BJ (cell line): ENCODE measurements around the gene P2RY14. TPM values are rescaled to one million over a fixed set of nuclear protein-coding genes. Genes with fewer than 3 reads are reported as not detected.

Experiments used
- CTCF ChIA-PET: fragments of 350-600 bp; formaldehyde crosslinking; extraction: SDS; loops from one replicate; lab custom pipeline; 2021; ENCODE audit warnings: antibody characterized with exemption, inconsistent platforms; lab: Yijun Ruan, JAX
- POLR2A ChIA-PET: fragments of 300-600 bp; sonication (Branson Sonifier 250); formaldehyde crosslinking; extraction: SDS; loops from one replicate; lab custom pipeline; 2021; ENCODE audit warnings: antibody characterized with exemption; lab: Charles Lee
- DNase-seq: peaks from one replicate; pipeline ENCODE4 v3.0.0-alpha.2; 2011; ENCODE audit warnings: low read depth
- H3K27me3 ChIP-seq: 2 replicates; pipeline ENCODE4 v1.6.0; 2011; ENCODE audit warnings: low read length; ENCODE audit not compliant: control insufficient read depth, insufficient read depth
- H3K36me3 ChIP-seq: 2 replicates; pipeline ENCODE4 v1.5.1; 2011; ENCODE audit warnings: low read length; ENCODE audit not compliant: control insufficient read depth, insufficient read depth
- H3K4me3 ChIP-seq: 2 replicates; pipeline ENCODE4 v1.5.1; 2011; ENCODE audit warnings: low read depth, mild to moderate bottlenecking, control low read depth, low read length
- CTCF ChIP-seq: IDR thresholded peaks from 2 replicates; pipeline ENCODE4 v1.5.1; 2011; ENCODE audit warnings: low read depth, mild to moderate bottlenecking, control low read depth, inconsistent platforms, low read length, moderate library complexity; ENCODE audit not compliant: insufficient read depth
- polyA plus RNA-seq: library from polyadenylated mRNA; depleted of rRNA; stranded (reverse); fragments of >200 nt; gene quantifications from 2 replicates; pipeline ENCODE4 v1.2.3, GENCODE V29; 2011

The P2RY14 gene
- polyA plus RNA-seq, 1 experiment = not detected

- H3K4me3 ChIP-seq = no peak overlapping the region
- no peaks in the 10 kb centered on the region for H3K36me3 ChIP-seq
- no peaks in the 10 kb centered on the region for H3K27me3 ChIP-seq
- no peak for DNase-seq
- CTCF ChIA-PET = interaction anchor here (0.6 to 2.2 kb wide), 3 partner anchors 11 to 1621 kb away, joined by 3 to 6 read pairs (median 5); no protein-coding TSS in a partner anchor
- POLR2A ChIA-PET = no interaction called here
- TF ChIP-seq CTCF = no peak
Observed at GRCh38 chr3:151267066-151267465, 11.3 kb downstream of the P2RY14 start.

DNA sequence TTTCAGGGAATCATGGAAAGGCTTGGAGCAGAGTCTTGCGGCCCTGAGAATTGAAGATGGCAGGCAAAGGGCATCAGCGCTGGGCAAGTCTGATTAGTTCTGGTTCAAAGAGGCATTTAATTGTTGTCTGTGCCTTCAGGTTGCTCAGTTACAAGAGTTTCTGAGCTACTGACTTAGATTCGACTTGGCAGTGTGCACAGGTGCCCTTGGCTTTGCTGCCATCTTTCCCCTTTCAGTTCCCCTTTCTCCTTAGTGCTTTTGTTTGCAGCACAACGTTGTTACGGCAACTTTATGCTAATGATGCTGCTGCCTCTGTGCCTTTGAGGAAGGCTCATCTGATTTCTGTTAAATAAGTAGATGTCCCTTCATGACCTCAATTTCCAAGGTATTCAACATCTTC, 12.5 kb downstream of the P2RY14 start:
- no peak for TF ChIP-seq CTCF
- Histone ChIP-seq H3K36me3 (no peaks in the 10 kb centered on the region), H3K27me3 (no peaks in the 10 kb centered on the region), H3K4me3 (no peak overlapping the region)
- DNase-seq = no peak
- ChIA-PET POLR2A (no interaction called here), CTCF (no interaction called here)

- H3K4me3 ChIP-seq = no peak overlapping the region
- ChIA-PET POLR2A (no interaction called here), CTCF (interaction anchor here (2.0 kb wide), 1 partner anchor 17 kb away, joined by 10 read pairs; no protein-coding TSS in a partner anchor)
- H3K36me3 ChIP-seq = no peaks in the 10 kb centered on the region
- no peaks in the 10 kb centered on the region for H3K27me3 ChIP-seq
- TF ChIP-seq CTCF = no peak
- no peak for DNase-seq
Observed at GRCh38 chr3:151265166-151265565, 13.2 kb downstream of the P2RY14 start.

DNA sequence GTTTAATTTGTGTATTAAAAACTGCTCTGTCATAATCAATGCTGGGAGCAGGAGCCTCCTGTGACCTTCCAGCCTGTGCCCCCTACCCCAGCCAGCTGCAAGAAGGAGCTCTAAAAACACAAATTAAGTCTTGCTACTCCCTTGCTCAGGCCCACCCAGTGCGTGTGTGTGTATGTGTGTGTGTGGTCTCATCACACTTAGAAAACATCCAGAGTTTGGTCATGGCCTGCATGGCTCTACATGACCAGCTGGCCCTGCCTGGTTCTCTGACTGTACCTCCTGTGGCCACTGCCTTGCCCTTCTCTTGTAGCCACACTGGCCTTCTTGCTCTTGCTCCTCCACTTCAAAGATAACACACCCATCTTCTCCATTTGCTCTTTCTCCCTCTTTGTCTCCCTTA, 13.7 kb downstream of the P2RY14 start:
- H3K27me3 ChIP-seq = no peaks in the 10 kb centered on the region
- CTCF ChIA-PET = interaction anchor here (2.0 kb wide), 1 partner anchor 18 kb away, joined by 10 read pairs; no protein-coding TSS in a partner anchor
- POLR2A ChIA-PET = no interaction called here

More for the DNA sequence above, 13.7 kb downstream of the P2RY14 start:
- no peak for DNase-seq
- Histone ChIP-seq H3K36me3 (no peaks in the 10 kb centered on the region), H3K4me3 (no peak overlapping the region)
- TF ChIP-seq CTCF = no peak
